SK-N-SH (cell line): ENCODE measurements around the gene C15orf39. TPM values are rescaled to one million over a fixed set of nuclear protein-coding genes. Genes with fewer than 3 reads are reported as not detected.

ENCODE experiments used
- CTCF ChIA-PET: fragments of 300-600, 350-600 bp; formaldehyde crosslinking; extraction: SDS; loops from one replicate; lab custom pipeline; 2021; lab: Yijun Ruan, JAX
- POLR2A ChIA-PET: fragments of 350-600 bp; sonication (Branson Sonifier 250); formaldehyde crosslinking; extraction: SDS; loops from one replicate; lab custom pipeline; 2020; ENCODE audit warnings: antibody characterized with exemption, inconsistent platforms; lab: Yijun Ruan, JAX
- DNase-seq: peaks from one replicate; pipeline ENCODE4 v3.0.0; 2012
- H2AFZ ChIP-seq: fragments of 200-600 bp; sonication (generic); 2 replicates; pipeline ENCODE4 v1.8.1; 2016; ENCODE audit warnings: antibody characterized with exemption, mild to moderate bottlenecking, low read depth
- H3F3A ChIP-seq: fragments of 200-600 bp; sonication (generic); replicated peaks from 2 replicates; pipeline ENCODE3; 2016; ENCODE audit warnings: antibody characterized with exemption, mild to moderate bottlenecking; ENCODE audit not compliant: insufficient read depth
- H3K27ac ChIP-seq, 2 experiments: fragments of 200-500 bp in 1 of 2; fragments of 200-600 bp in 1 of 2; sonication (Bioruptor generic) in 1 of 2; sonication (generic), shearing (Covaris generic) in 1 of 2; 2 replicates each; pipeline versions ENCODE4 v1.5.1 to v1.6.1; 2014 to 2016; ENCODE audit warnings: low read depth in 2 of 2, inconsistent platforms in 1 of 2, low read length in 1 of 2, mild to moderate bottlenecking in 1 of 2, mixed read lengths in 1 of 2
- H3K27me3 ChIP-seq: fragments of 200-600 bp; sonication (generic), shearing (Covaris generic); 2 replicates; pipeline ENCODE4 v1.6.1; 2016; ENCODE audit warnings: mixed run types; ENCODE audit not compliant: insufficient read depth
- H3K36me3 ChIP-seq, 2 experiments: fragments of 200-500 bp in 1 of 2; fragments of 200-600 bp in 1 of 2; sonication (Bioruptor generic) in 1 of 2; sonication (generic) in 1 of 2; replicated peaks in 1 of 2; 2 replicates each; pipeline versions ENCODE3 to v1.5.1; 2014 to 2016; ENCODE audit warnings: low read length in 1 of 2, mild to moderate bottlenecking in 1 of 2; ENCODE audit not compliant: insufficient read depth in 2 of 2, control insufficient read depth in 1 of 2
- H3K4me1 ChIP-seq, 2 experiments: fragments of 200-500 bp in 1 of 2; fragments of 200-600 bp in 1 of 2; sonication (Bioruptor generic) in 1 of 2; sonication (generic), shearing (Covaris generic) in 1 of 2; 2 replicates each; pipeline versions ENCODE4 v1.5.1 to v1.6.1; 2014 to 2016; ENCODE audit warnings: low read depth in 1 of 2, low read length in 1 of 2, mixed run types in 1 of 2; ENCODE audit not compliant: insufficient read depth in 2 of 2, control insufficient read depth in 1 of 2
- H3K4me2 ChIP-seq: fragments of 200-600 bp; sonication (generic), shearing (Covaris generic); 2 replicates; pipeline ENCODE4 v1.6.1; 2017; ENCODE audit warnings: mixed run types
- H3K4me3 ChIP-seq, 2 experiments: fragments of 200-500 bp in 1 of 2; fragments of 200-600 bp in 1 of 2; sonication (Bioruptor generic) in 1 of 2; sonication (generic), shearing (Covaris generic) in 1 of 2; 2 replicates each; pipeline versions ENCODE4 v1.5.1 to v1.8.1; 2014 to 2016; ENCODE audit warnings: low read depth in 2 of 2, inconsistent platforms in 1 of 2, low read length in 1 of 2, mild to moderate bottlenecking in 1 of 2, mixed read lengths in 1 of 2, moderate library complexity in 1 of 2
- H3K79me2 ChIP-seq: fragments of 200-600 bp; sonication (generic); 2 replicates; pipeline ENCODE4 v1.8.1; 2017; ENCODE audit warnings: mild to moderate bottlenecking; ENCODE audit not compliant: insufficient read depth
- H3K9ac ChIP-seq: fragments of 200-600 bp; sonication (generic); 2 replicates; pipeline ENCODE4 v1.6.1; 2017; ENCODE audit warnings: mixed run types
- H3K9me2 ChIP-seq: fragments of 200-600 bp; sonication (generic); 2 replicates; pipeline ENCODE4 v1.6.1; 2017; ENCODE audit warnings: mixed run types
- H3K9me3 ChIP-seq: fragments of 200-600 bp; sonication (generic); 2 replicates; pipeline ENCODE4 v1.6.1; 2017; ENCODE audit warnings: mixed run types, mild to moderate bottlenecking, moderate library complexity
- H4K20me1 ChIP-seq: fragments of 200-600 bp; sonication (generic); 2 replicates; pipeline ENCODE4 v1.6.1; 2017; ENCODE audit warnings: mild to moderate bottlenecking, mixed run types; ENCODE audit not compliant: insufficient read depth
- CTCF ChIP-seq: fragments of 200-600 bp; sonication (generic); IDR thresholded peaks from 2 replicates; pipeline ENCODE4 v1.6.1; 2017; ENCODE audit warnings: antibody characterized with exemption, mild to moderate bottlenecking, moderate library complexity
- EP300 ChIP-seq, 2 experiments: IDR thresholded peaks; 2 replicates each; pipeline versions ENCODE4 v1.4.0 to v1.6.1; 2012; ENCODE audit warnings: borderline replicate concordance in 1 of 2, low read depth in 1 of 2, low read length in 1 of 2
- FOXJ3 ChIP-seq: sonication (generic); formaldehyde crosslinking; IDR thresholded peaks from 2 replicates; pipeline ENCODE4 v1.5.1; 2020; ENCODE audit warnings: mild to moderate bottlenecking, missing genetic modification reagents
- GABPA ChIP-seq: IDR thresholded peaks from 2 replicates; pipeline ENCODE4 v1.4.0; 2012; ENCODE audit warnings: low read depth, mild to moderate bottlenecking
- JUND ChIP-seq: IDR thresholded peaks from 2 replicates; pipeline ENCODE4 v1.4.0; 2012
- MXI1 ChIP-seq: IDR thresholded peaks from 2 replicates; pipeline ENCODE4 v1.6.1; 2012; ENCODE audit warnings: mild to moderate bottlenecking, low read depth, low read length, improper control_type of control experiment
- NFIC ChIP-seq: IDR thresholded peaks from 2 replicates; pipeline ENCODE4 v1.4.0; 2012; ENCODE audit warnings: borderline replicate concordance
- NRF1 ChIP-seq: IDR thresholded peaks from 2 replicates; pipeline ENCODE4 v1.6.1; 2012; ENCODE audit warnings: low read depth, mild to moderate bottlenecking, low read length
- POLR2AphosphoS5 ChIP-seq: IDR thresholded peaks from 2 replicates; pipeline ENCODE4 v1.6.1; 2012; ENCODE audit warnings: low read depth, low read length
- RCOR1 ChIP-seq: fragments of 150-350 bp; IDR thresholded peaks from 2 replicates; pipeline ENCODE4 v1.6.1; 2017; ENCODE audit warnings: antibody characterized with exemption, low read length
- RXRA ChIP-seq: IDR thresholded peaks from 2 replicates; pipeline ENCODE4 v1.4.0; 2012; ENCODE audit warnings: low read depth, mild to moderate bottlenecking, borderline replicate concordance
- SIN3A ChIP-seq: IDR thresholded peaks from 2 replicates; pipeline ENCODE4 v1.6.1; 2012; ENCODE audit warnings: low read depth, mild to moderate bottlenecking, low read length, moderate library complexity, borderline replicate concordance
- SMC3 ChIP-seq: IDR thresholded peaks from 2 replicates; pipeline ENCODE4 v1.6.1; 2012; ENCODE audit warnings: low read depth, low read length, improper control_type of control experiment
- TEAD4 ChIP-seq: IDR thresholded peaks from 2 replicates; pipeline ENCODE4 v1.4.0; 2012; ENCODE audit warnings: mild to moderate bottlenecking, borderline replicate concordance; ENCODE audit not compliant: insufficient read depth
- WGBS: methylation state at CpG from one replicate; pipeline ENCODE4 v1.1.6; 2017; ENCODE audit warnings: low lambda C conversion rate; 5-methylcytosine and 5-hydroxymethylcytosine counted together
- polyA plus RNA-seq, 3 experiments: library from polyadenylated mRNA; depleted of rRNA; stranded (reverse); fragments of >200 nt; gene quantifications; 2 replicates each; pipeline ENCODE4 v1.2.3, GENCODE V29; 2012

The C15orf39 gene
- polyA plus RNA-seq, 1 of the 3 experiments (the other 2 are of a cell fraction): 2.5 TPM

GRCh38 chr15:75182187-75183131 is 19.2 kb upstream of the C15orf39 start:
- H3K4me2 ChIP-seq: no peak overlapping the region
- no peaks in the 10 kb centered on the region for H4K20me1 ChIP-seq
- ChIA-PET CTCF (interaction anchor here (0.6 to 2.3 kb wide), 9 partner anchors 9 to 281 kb away, joined by 3 to 12 read pairs (median 5); partner anchors contain the start of gene C15orf39), POLR2A (no interaction called here)
- H3K27me3 ChIP-seq: no peaks in the 10 kb centered on the region
- peaks cover 7% of the 10 kb centered on the region for H3F3A ChIP-seq
- no peak for TF ChIP-seq NFIC
- no peak; the same call in 1 of the 2 replicates for TF ChIP-seq CTCF
- TF ChIP-seq GABPA: no peak
- TF ChIP-seq MXI1: no peak
- TF ChIP-seq RXRA: no peak
- TF ChIP-seq SIN3A: no peak
- no peak for TF ChIP-seq EP300 (IDR thresholded peaks at IDR 0.05; ENCODE audit: borderline replicate concordance in 1 of 2, low read depth in 1 of 2, low read length in 1 of 2)
- H2AFZ ChIP-seq: no peak overlapping the region
- no peaks in the 10 kb centered on the region for H3K79me2 ChIP-seq
- H3K9me3 ChIP-seq: no peaks in the 10 kb centered on the region
- no peaks in the 10 kb centered on the region for H3K36me3 ChIP-seq
- 89% methylated on average over 10 of the region's 12 CpGs for WGBS
- no peak overlapping the region; a peak in 1 of 4 replicates for H3K27ac ChIP-seq
- H3K9me2 ChIP-seq: no peaks in the 10 kb centered on the region
- H3K9ac ChIP-seq: no peak overlapping the region
- H3K4me1 ChIP-seq: peaks cover 6 to 37% of the 10 kb centered on the region in 2 experiments; a peak in 3 of 4 replicates
- H3K4me3 ChIP-seq: no peak overlapping the region
- DNase-seq: no peak

- H3K4me1 ChIP-seq: peaks cover 3 to 19% of the 10 kb centered on the region in 2 experiments; a peak in 1 of 4 replicates
- H3K4me2 ChIP-seq: no peak overlapping the region
- no peaks in the 10 kb centered on the region for H3K27me3 ChIP-seq
- H3K79me2 ChIP-seq: no peaks in the 10 kb centered on the region
- TF ChIP-seq RCOR1 (no peak), CTCF (no peak), NRF1 (no peak), RXRA (no peak), POLR2AphosphoS5 (no peak), JUND (no peak), SIN3A (no peak), FOXJ3 (CRISPR knock-in tag) (no peak), SMC3 (no peak), TEAD4 (no peak)
- POLR2A ChIA-PET: no interaction called here
- H2AFZ ChIP-seq: no peak overlapping the region
- H3K9ac ChIP-seq: no peak overlapping the region
- no peaks in the 10 kb centered on the region for H3K36me3 ChIP-seq
- H3K4me3 ChIP-seq: no peak overlapping the region
- H3K9me2 ChIP-seq: no peaks in the 10 kb centered on the region
- no peak overlapping the region for H3K27ac ChIP-seq
- CTCF ChIA-PET: no interaction called here
- no peaks in the 10 kb centered on the region for H3K9me3 ChIP-seq
- no peak for DNase-seq
- 82% methylated on average over 5 of the region's 5 CpGs for WGBS
- H4K20me1 ChIP-seq: no peaks in the 10 kb centered on the region
- no peaks in the 10 kb centered on the region for H3F3A ChIP-seq
These were observed 16.2 kb upstream of the C15orf39 start for GRCh38 chr15:75185271-75186029.
